Endothelial cell of umbilical vein (primary cell): Measurements from ENCODE around the gene LRRD1.

Experiments used
- FOS ChIP-seq: IDR thresholded peaks from 2 replicates; pipeline ENCODE4 v1.6.1; 2011; ENCODE audit warnings: mild to moderate bottlenecking, low read length, moderate library complexity, borderline replicate concordance; ENCODE audit not compliant: insufficient read depth
- JUN ChIP-seq: IDR thresholded peaks from 2 replicates; pipeline ENCODE4 v1.6.1; 2011; ENCODE audit warnings: borderline replicate concordance, low read depth; ENCODE audit not compliant: insufficient read length, insufficient read depth
- MYC ChIP-seq: IDR thresholded peaks from one replicate; pipeline ENCODE4 v1.6.1; 2011; ENCODE audit warnings: mild to moderate bottlenecking, low read depth, low read length
- POLR2A ChIP-seq: IDR thresholded peaks from 2 replicates; pipeline ENCODE4 v1.6.1; 2012; ENCODE audit warnings: low read depth, mild to moderate bottlenecking, control low read depth, low read length
- POLR2AphosphoS5 ChIP-seq: IDR thresholded peaks from 2 replicates; pipeline ENCODE4 v1.6.1; 2012; ENCODE audit warnings: low read depth, mild to moderate bottlenecking, control low read depth, low read length, moderate library complexity; ENCODE audit not compliant: insufficient read depth
- TF ChIP-seq, protein P1 (sequence below), 2 donors: IDR thresholded peaks; 1 replicate in 1 of 2; 2 replicates in 1 of 2; pipeline ENCODE4 v1.5.1; 2011; ENCODE audit warnings: low read length in 2 of 2, mild to moderate bottlenecking in 2 of 2, moderate library complexity in 2 of 2, control low read depth in 1 of 2, inconsistent platforms in 1 of 2, low read depth in 1 of 2; ENCODE audit not compliant: insufficient read depth in 1 of 2; ENCODE audit errors: extremely low read depth in 1 of 2

- no peak for TF ChIP-seq FOS
- TF ChIP-seq, protein P1, sequence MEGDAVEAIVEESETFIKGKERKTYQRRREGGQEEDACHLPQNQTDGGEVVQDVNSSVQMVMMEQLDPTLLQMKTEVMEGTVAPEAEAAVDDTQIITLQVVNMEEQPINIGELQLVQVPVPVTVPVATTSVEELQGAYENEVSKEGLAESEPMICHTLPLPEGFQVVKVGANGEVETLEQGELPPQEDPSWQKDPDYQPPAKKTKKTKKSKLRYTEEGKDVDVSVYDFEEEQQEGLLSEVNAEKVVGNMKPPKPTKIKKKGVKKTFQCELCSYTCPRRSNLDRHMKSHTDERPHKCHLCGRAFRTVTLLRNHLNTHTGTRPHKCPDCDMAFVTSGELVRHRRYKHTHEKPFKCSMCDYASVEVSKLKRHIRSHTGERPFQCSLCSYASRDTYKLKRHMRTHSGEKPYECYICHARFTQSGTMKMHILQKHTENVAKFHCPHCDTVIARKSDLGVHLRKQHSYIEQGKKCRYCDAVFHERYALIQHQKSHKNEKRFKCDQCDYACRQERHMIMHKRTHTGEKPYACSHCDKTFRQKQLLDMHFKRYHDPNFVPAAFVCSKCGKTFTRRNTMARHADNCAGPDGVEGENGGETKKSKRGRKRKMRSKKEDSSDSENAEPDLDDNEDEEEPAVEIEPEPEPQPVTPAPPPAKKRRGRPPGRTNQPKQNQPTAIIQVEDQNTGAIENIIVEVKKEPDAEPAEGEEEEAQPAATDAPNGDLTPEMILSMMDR (IDR thresholded peaks at IDR 0.05; ENCODE audit: extremely low read depth in 1 of 2, insufficient read depth in 1 of 2, low read depth in 1 of 2, low read length in 2 of 2), result no peak
- TF ChIP-seq POLR2AphosphoS5, result no peak
- no peak for TF ChIP-seq POLR2A
- TF ChIP-seq MYC, result no peak
- TF ChIP-seq JUN, result no peak
Observed at GRCh38 chr7:92131764-92132330, 47.1 kb downstream of the LRRD1 start.
